HepG2 (cell line): ENCODE data around the gene ZNF630. TPM values are rescaled to one million over a fixed set of nuclear protein-coding genes. Genes with fewer than 3 reads are reported as not detected.

Source experiments
- ATAC-seq: fragments of 200-7000 bp; cut with Tn5 transposase; 3 replicates; pipeline ENCODE4 v1.9.1; 2020; ENCODE audit warnings: mild to moderate bottlenecking, moderate library complexity
- BruUV-seq: library from RNA; stranded (reverse); fragments of 400-500 nt; replicated peaks from 2 replicates; lab custom pipeline; 2021; lab: Mats Ljungman, UMichigan
- CTCF ChIA-PET: fragments of 300-600 bp; formaldehyde crosslinking; extraction: SDS; loops from one replicate; lab custom pipeline; 2021; ENCODE audit warnings: low total read pairs, inconsistent platforms, low intra/inter-chr PET ratio; lab: Yijun Ruan, JAX
- POLR2A ChIA-PET: fragments of 350-600 bp; sonication (Branson Sonifier 250); formaldehyde crosslinking; loops from one replicate; lab custom pipeline; 2020; ENCODE audit warnings: antibody characterized with exemption, inconsistent platforms; lab: Yijun Ruan, JAX
- DNase-seq: peaks from one replicate; pipeline ENCODE4 v3.0.0-alpha.2; 2015; ENCODE audit warnings: low spot score
- FAIRE-seq: peaks from 3 replicates; lab custom pipeline; 2011; peaks lifted over from hg19 to GRCh38; lab: Jason Lieb, UNC
- H2AFZ ChIP-seq: one replicate; pipeline ENCODE4 v1.6.1; 2011; ENCODE audit warnings: low read length, inconsistent platforms
- H3K27ac ChIP-seq: fragments of 300-600 bp; 3 replicates; pipeline ENCODE4 v1.8.0; 2011; ENCODE audit warnings: mixed run types, mild to moderate bottlenecking, mixed read lengths, low read length, inconsistent platforms; ENCODE audit not compliant: insufficient read depth; ENCODE audit errors: extremely low read length
- H3K27me3 ChIP-seq, 2 experiments: fragments of 200-600 bp in 1 of 2; 2 replicates in 1 of 2; 3 replicates in 1 of 2; pipeline versions ENCODE4 v1.6.0 to v1.8.0; 2011; ENCODE audit warnings: low read length in 2 of 2, mild to moderate bottlenecking in 2 of 2, moderate library complexity in 2 of 2, inconsistent platforms in 1 of 2; ENCODE audit not compliant: insufficient read depth in 2 of 2, control insufficient read depth in 1 of 2
- H3K36me3 ChIP-seq, 2 experiments: fragments of 200-600 bp in 1 of 2; replicated peaks in 1 of 2; 2 replicates in 1 of 2; 3 replicates in 1 of 2; pipeline versions ENCODE4 v1.5.1 to v1.8.0; 2011; ENCODE audit warnings: low read length in 2 of 2, inconsistent platforms in 1 of 2; ENCODE audit not compliant: insufficient read depth in 2 of 2, control insufficient read depth in 1 of 2
- H3K4me1 ChIP-seq: 2 replicates; pipeline ENCODE4 v1.5.1; 2012; ENCODE audit warnings: low read length, inconsistent platforms; ENCODE audit not compliant: insufficient read depth
- H3K4me2 ChIP-seq: 2 replicates; pipeline ENCODE4 v1.6.0; 2011; ENCODE audit warnings: low read depth, low read length, inconsistent platforms
- H3K4me3 ChIP-seq, 3 experiments: fragments of 200-600 bp in 1 of 3; sonication (generic), shearing (Covaris generic) in 1 of 3; replicated peaks in 1 of 3; 2 replicates each; pipeline ENCODE4 v1.5.1; 2011 to 2016; ENCODE audit warnings: low read length in 3 of 3, inconsistent platforms in 2 of 3, low read depth in 2 of 3, mild to moderate bottlenecking in 2 of 3, control low read depth in 1 of 3, mixed read lengths in 1 of 3; ENCODE audit not compliant: insufficient read depth in 1 of 3
- H3K79me2 ChIP-seq: one replicate; pipeline ENCODE4 v1.6.1; 2011; ENCODE audit warnings: low read length, inconsistent platforms; ENCODE audit not compliant: insufficient read depth
- H3K9ac ChIP-seq: 2 replicates; pipeline ENCODE4 v1.6.0; 2011; ENCODE audit warnings: mild to moderate bottlenecking, low read depth, low read length, inconsistent platforms; ENCODE audit not compliant: insufficient read depth
- H3K9me3 ChIP-seq: 2 replicates; pipeline ENCODE4 v1.5.1; 2012; ENCODE audit warnings: mild to moderate bottlenecking, low read length
- H4K20me1 ChIP-seq: 2 replicates; pipeline ENCODE4 v1.6.0; 2011; ENCODE audit warnings: inconsistent platforms, mild to moderate bottlenecking, low read length, moderate library complexity; ENCODE audit not compliant: insufficient read depth
- ELF3 ChIP-seq: IDR thresholded peaks from 2 replicates; pipeline ENCODE4 v1.6.1; 2016; ENCODE audit warnings: missing genetic modification reagents, missing compliant biosample characterization
- FLYWCH1 ChIP-seq: sonication (generic); formaldehyde crosslinking; IDR thresholded peaks from 2 replicates; pipeline ENCODE4 v1.8.1; 2023; ENCODE audit warnings: mild to moderate bottlenecking, missing genetic modification reagents
- FOXC1 ChIP-seq: sonication (generic); formaldehyde crosslinking; IDR thresholded peaks from 2 replicates; pipeline ENCODE4 v1.8.0; 2022; ENCODE audit warnings: mild to moderate bottlenecking, missing genetic modification reagents, borderline replicate concordance
- KLF11 ChIP-seq: IDR thresholded peaks from 2 replicates; pipeline ENCODE4 v1.6.1; 2016; ENCODE audit warnings: missing compliant biosample characterization
- NFKBIZ ChIP-seq: IDR thresholded peaks from 2 replicates; pipeline ENCODE4 v1.6.1; 2018; ENCODE audit warnings: missing genetic modification reagents, missing compliant biosample characterization
- PHF5A ChIP-seq: IDR thresholded peaks from one replicate; pipeline ENCODE4 v1.6.1; 2018; ENCODE audit warnings: low read depth, missing genetic modification reagents; ENCODE audit not compliant: unreplicated experiment
- PRPF4 ChIP-seq: fragments of 200-400 bp; formaldehyde crosslinking; IDR thresholded peaks from 2 replicates; pipeline ENCODE4 v1.6.1; 2016; ENCODE audit warnings: low read length, low read depth; ENCODE audit not compliant: poor library complexity, severe bottlenecking
- REL ChIP-seq: sonication (generic); formaldehyde crosslinking; conservative IDR thresholded peaks from 2 replicates; pipeline ENCODE4 v1.8.0; 2022; ENCODE audit warnings: mild to moderate bottlenecking, missing genetic modification reagents, moderate library complexity
- SSRP1 ChIP-seq: IDR thresholded peaks from 2 replicates; pipeline ENCODE4 v1.6.1; 2016; ENCODE audit warnings: control low read depth
- TBX2 ChIP-seq: sonication (generic); formaldehyde crosslinking; IDR thresholded peaks from 2 replicates; pipeline ENCODE4 v1.5.0; 2020; ENCODE audit warnings: missing genetic modification reagents, mild to moderate bottlenecking, borderline replicate concordance
- TCF7 ChIP-seq: sonication (generic); IDR thresholded peaks from 2 replicates; pipeline ENCODE4 v1.6.1; 2016; ENCODE audit warnings: antibody characterized with exemption, low read depth
- TMF1 ChIP-seq: sonication (generic); formaldehyde crosslinking; IDR thresholded peaks from 2 replicates; pipeline ENCODE4 v1.8.1; 2022; ENCODE audit warnings: low read depth, missing genetic modification reagents
- ZBTB7B ChIP-seq: sonication (generic); formaldehyde crosslinking; IDR thresholded peaks from 2 replicates; pipeline ENCODE4 v1.4.0; 2020; ENCODE audit warnings: missing genetic modification reagents
- ZFP36 ChIP-seq: fragments of 150-350 bp; IDR thresholded peaks from 2 replicates; pipeline ENCODE4 v1.6.1; 2018; ENCODE audit warnings: borderline replicate concordance, low read length, low read depth; ENCODE audit not compliant: partially characterized antibody
- ZIK1 ChIP-seq: sonication (generic); formaldehyde crosslinking; IDR thresholded peaks from 2 replicates; pipeline ENCODE4 v1.5.0; 2020; ENCODE audit warnings: mild to moderate bottlenecking, low read depth, missing genetic modification reagents, borderline replicate concordance
- ZNF264 ChIP-seq: sonication (generic); formaldehyde crosslinking; IDR thresholded peaks from 2 replicates; pipeline ENCODE4 v1.4.0; 2020; ENCODE audit warnings: missing genetic modification reagents
- ZNF562 ChIP-seq: sonication (generic); formaldehyde crosslinking; IDR thresholded peaks from 2 replicates; pipeline ENCODE4 v1.8.0; 2022; ENCODE audit warnings: missing genetic modification reagents, borderline replicate concordance
- ZNF619 ChIP-seq: sonication (generic); formaldehyde crosslinking; IDR thresholded peaks from 2 replicates; pipeline ENCODE4 v1.4.0; 2020; ENCODE audit warnings: mild to moderate bottlenecking, missing genetic modification reagents
- WGBS: methylation state at CpG from one replicate; pipeline ENCODE4 v1.1.6; 2017; ENCODE audit warnings: low lambda C conversion rate; 5-methylcytosine and 5-hydroxymethylcytosine counted together
- in situ Hi-C: cut with HindIII; loops from 2 replicates; pipeline ENCODE4 v1.10.0; 2017; ENCODE audit warnings: low pct_unique_long_range_greater_than_20kb; ENCODE audit not compliant: extremely low pct_ligation_motif_present
- intact Hi-C: fragments of 100-400 bp; cut with micrococcal nuclease; formaldehyde crosslinking; loops from one replicate; pipeline ENCODE4 v1.10.0; 2022; ENCODE audit not compliant: unreplicated experiment
- polyA plus RNA-seq, 8 experiments: library from polyadenylated mRNA; depleted of rRNA in 3 of 8; stranded (reverse) in 7 of 8; unstranded in 1 of 8; fragments of >200 nt; fragmentation: Illumina TruSeq in 4 of 8; extraction: Trizol in 4 of 8; gene quantifications; 2 replicates each; pipeline versions ENCODE4 v1.2.1 to v1.2.3, GENCODE V29; 2011 to 2016; ENCODE audit warnings: low read depth in 4 of 8, missing spikeins in 1 of 8, mixed read lengths in 1 of 8; ENCODE audit not compliant: insufficient read depth in 1 of 8
- total RNA-seq, 5 experiments: library from RNA; depleted of rRNA; stranded (reverse); fragments of >200 nt; fragmentation: Illumina TruSeq; extraction: Trizol; gene quantifications; 2 replicates each; pipeline ENCODE4 v1.2.3, GENCODE V29; 2016; ENCODE audit warnings: low read depth in 1 of 5
- TF ChIP-seq, protein P1 (sequence below): sonication (generic); formaldehyde crosslinking; IDR thresholded peaks from 2 replicates; pipeline ENCODE4 v1.4.0; 2020; ENCODE audit warnings: missing genetic modification reagents
- TF ChIP-seq, protein P2 (sequence below): IDR thresholded peaks from 2 replicates; pipeline ENCODE4 v1.6.1; 2016

The ZNF630 gene
- total and polyA plus RNA-seq, 2 of the 13 experiments (the other 11 are each of a cell fraction or from before 2014, with no cell fraction given), result not detected

DNA sequence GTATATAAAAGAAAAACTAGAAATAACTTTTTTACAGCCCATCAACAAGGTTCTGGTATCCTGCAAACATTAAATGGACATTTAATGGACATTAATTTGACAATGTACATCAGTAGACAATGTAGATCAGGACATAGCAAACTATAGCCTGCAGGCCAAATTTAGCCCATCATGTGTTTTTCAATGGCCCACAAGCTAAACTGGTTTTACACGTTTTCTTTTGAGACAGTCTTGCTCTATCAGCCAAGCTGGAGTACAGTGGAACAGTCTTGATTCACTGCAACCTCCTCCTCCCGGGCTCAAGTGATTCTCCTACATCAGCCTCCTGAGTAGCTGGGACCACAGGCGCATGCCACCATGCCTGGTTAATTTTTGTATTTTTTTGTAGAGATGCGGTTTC, 7.2 kb downstream of the ZNF630 start:
- Histone ChIP-seq H3K4me3 (no peak overlapping the region), H3K79me2 (no peaks in the 10 kb centered on the region), H4K20me1 (no peaks in the 10 kb centered on the region), H3K4me1 (no peaks in the 10 kb centered on the region), H3K9me3 (no peaks in the 10 kb centered on the region; the same call in 1 of the 2 replicates), H3K4me2 (no peak overlapping the region), H3K36me3 (no peaks in the 10 kb centered on the region), H3K27ac (no peak overlapping the region), H2AFZ (no peak overlapping the region), H3K27me3 (no peaks in the 10 kb centered on the region), H3K9ac (no peak overlapping the region)
- TF ChIP-seq, protein P1, sequence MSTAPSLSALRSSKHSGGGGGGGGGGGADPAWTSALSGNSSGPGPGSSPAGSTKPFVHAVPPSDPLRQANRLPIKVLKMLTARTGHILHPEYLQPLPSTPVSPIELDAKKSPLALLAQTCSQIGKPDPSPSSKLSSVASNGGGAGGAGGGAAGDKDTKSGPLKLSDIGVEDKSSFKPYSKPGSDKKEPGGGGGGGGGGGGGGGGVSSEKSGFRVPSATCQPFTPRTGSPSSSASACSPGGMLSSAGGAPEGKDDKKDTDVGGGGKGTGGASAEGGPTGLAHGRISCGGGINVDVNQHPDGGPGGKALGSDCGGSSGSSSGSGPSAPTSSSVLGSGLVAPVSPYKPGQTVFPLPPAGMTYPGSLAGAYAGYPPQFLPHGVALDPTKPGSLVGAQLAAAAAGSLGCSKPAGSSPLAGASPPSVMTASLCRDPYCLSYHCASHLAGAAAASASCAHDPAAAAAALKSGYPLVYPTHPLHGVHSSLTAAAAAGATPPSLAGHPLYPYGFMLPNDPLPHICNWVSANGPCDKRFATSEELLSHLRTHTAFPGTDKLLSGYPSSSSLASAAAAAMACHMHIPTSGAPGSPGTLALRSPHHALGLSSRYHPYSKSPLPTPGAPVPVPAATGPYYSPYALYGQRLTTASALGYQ (CRISPR knock-in tag), result no peak
- TF ChIP-seq FLYWCH1 (no peak), ZNF619 (CRISPR knock-in tag) (no peak)
- in situ Hi-C loops (no loop called here), intact Hi-C loops (no loop called here)
- CTCF ChIA-PET, result no interaction called here
- WGBS, result 29% methylated on average over 3 of the region's 4 CpGs
- POLR2A ChIA-PET, result no interaction called here
- FAIRE-seq (no peak), DNase-seq (no peak), ATAC-seq (no peak)
- no TSS peak for BruUV-seq

DNA sequence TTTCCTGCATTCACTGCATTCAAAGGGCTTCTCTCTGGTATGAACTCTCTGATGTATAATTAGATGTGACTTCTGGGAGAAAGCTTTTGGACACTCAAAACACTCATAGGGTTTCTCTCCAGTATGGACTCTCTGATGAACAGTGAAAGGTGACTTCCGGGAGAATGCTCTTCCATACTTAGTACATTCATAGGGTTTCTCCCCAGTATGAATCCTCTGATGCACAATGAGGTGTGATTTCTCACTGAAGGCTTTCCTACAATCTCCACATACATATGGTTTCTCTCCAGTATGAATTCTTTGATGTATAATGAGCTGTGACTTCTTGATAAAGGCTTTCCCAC, 12.2 kb downstream of the ZNF630 start:
- BruUV-seq, result no TSS peak
- no peak for FAIRE-seq
- POLR2A ChIA-PET, result no interaction called here

More for the DNA sequence above, 12.2 kb downstream of the ZNF630 start:
- Histone ChIP-seq H3K27ac (no peak overlapping the region), H3K4me1 (no peaks in the 10 kb centered on the region), H3K4me3 (no peak overlapping the region), H3K9ac (no peak overlapping the region), H3K27me3 (no peaks in the 10 kb centered on the region), H4K20me1 (no peaks in the 10 kb centered on the region), H3K36me3 (no peaks in the 10 kb centered on the region), H3K79me2 (no peaks in the 10 kb centered on the region), H3K9me3 (no peaks in the 10 kb centered on the region; the same call in 1 of the 2 replicates), H3K4me2 (no peak overlapping the region), H2AFZ (no peak overlapping the region)
- intact Hi-C loops, result no loop called here
- no CpG with 5 or more reads among the region's 1 CpG for WGBS
- CTCF ChIA-PET, result no interaction called here
- ATAC-seq (no peak), DNase-seq (no peak)
- TF ChIP-seq ZBTB7B (CRISPR knock-in tag) (no peak), PHF5A (CRISPR knock-in tag) (no peak), KLF11 (no peak), TMF1 (CRISPR knock-in tag) (no peak), ZNF562 (no peak), SSRP1 (CRISPR knock-in tag) (no peak), NFKBIZ (CRISPR knock-in tag) (no peak), ZIK1 (CRISPR knock-in tag) (no peak), ZNF264 (CRISPR knock-in tag) (no peak), FOXC1 (no peak), REL (no peak), ELF3 (CRISPR knock-in tag) (no peak), ZFP36 (no peak), TCF7 (no peak), TBX2 (CRISPR knock-in tag) (no peak), PRPF4 (no peak)
- TF ChIP-seq, protein P2, sequence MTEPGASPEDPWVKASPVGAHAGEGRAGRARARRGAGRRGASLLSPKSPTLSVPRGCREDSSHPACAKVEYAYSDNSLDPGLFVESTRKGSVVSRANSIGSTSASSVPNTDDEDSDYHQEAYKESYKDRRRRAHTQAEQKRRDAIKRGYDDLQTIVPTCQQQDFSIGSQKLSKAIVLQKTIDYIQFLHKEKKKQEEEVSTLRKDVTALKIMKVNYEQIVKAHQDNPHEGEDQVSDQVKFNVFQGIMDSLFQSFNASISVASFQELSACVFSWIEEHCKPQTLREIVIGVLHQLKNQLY, result no peak
- in situ Hi-C loops, result no loop called here
